ENCODE measurements around the gene SULT2B1.

The SULT2B1 gene

DNA sequence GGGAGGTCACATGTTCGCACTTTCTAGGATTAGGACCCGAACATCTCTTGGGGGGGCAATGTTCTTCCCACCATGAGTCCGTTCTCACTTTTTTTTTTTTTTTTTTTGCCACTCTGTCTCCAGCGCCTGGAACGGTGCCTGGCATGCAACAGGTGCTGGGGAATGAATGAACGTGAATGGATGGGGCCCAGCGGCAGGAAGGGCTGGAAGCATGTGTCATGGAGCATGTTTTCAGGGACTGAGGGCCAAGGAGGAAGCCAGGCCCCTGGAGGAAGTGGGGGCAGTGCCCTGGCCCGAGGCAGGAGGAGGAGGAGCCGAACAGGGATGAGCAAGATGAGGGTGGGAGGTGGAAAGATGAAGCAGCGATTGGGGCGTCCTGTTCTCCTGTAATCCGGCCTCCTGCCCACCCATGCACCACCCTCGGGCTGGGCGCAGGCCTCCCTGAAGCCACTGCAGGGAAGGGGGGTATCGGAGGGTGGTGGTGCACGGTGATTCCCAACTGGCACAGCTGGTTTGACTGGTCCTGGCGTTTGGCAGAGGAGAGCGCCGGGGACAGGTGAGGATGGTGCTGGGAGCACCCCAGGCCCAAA lies 8.8 kb upstream of the SULT2B1 start:
- Histone ChIP-seq H3K27ac (ENCODE audit: low read depth, low read length) (no peak overlapping the region), H3K27me3 (ENCODE audit: control insufficient read depth in 5 of 5, insufficient read depth in 4 of 5, low read length in 5 of 5) (peaks cover 0 to 14% (median 6%) of the 10 kb centered on the region in 5 donors), H3K36me3 (ENCODE audit: control insufficient read depth in 5 of 5, insufficient read depth in 5 of 5, low read length in 5 of 5) (no peaks in the 10 kb centered on the region), H3K4me1 (ENCODE audit: control insufficient read depth in 5 of 5, insufficient read depth in 5 of 5, low read length in 5 of 5) (peaks cover 0 to 7% (median 5%) of the 10 kb centered on the region in 5 donors), H3K9me3 (ENCODE audit: control insufficient read depth in 5 of 5, low read length in 5 of 5) (no peaks in the 10 kb centered on the region), H3K9ac (ENCODE audit: low read length in 5 of 5) (no peak overlapping the region), H3K4me3 (ENCODE audit: low read depth in 1 of 5, low read length in 5 of 5) (no peak overlapping the region)

DNA sequence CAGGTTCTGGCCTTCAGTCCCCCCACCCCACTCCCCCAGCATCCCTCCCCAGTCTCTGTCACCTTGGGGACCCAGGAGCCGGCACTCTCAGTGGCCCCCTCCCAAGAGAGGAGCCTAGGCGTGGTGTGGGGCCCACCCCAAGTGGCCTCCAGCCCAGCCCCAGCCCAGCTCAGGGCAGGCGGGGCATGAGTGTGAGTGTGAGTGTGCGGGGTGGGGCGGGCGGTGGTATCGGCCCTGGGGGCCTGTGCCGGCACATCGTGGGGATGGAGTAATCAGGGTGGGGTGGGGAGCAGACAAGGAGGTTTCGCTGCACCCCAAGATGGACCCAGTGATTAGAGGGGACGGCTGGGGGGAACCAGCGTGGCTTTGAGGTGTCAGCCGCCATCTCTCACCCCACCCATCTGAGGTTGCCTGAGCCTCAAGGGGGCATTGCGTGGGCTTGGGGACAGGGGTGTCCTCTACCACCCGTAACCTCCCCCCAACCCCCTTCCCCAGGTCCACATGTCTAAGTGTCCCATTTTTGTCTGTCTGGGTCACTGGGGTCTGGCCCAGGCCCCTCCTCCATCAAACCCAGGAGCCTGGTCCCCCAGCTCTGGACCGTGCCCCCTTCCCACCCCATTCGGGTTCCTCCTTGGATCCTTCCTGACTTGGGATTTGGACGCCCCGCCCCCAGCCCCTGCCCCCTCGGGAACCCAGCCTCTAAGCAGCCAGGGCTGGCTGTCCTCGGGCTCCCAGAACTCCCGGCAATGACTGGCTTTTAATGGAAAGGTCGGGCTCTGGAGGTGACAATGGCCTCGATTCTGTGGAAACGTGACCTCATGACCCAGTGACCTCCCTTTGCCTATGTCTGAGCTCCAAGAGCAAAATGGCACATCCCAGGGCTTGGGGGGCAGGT lies 6.9 kb upstream of the SULT2B1 start:
- no peak overlapping the region for H3K9ac ChIP-seq (ENCODE audit: low read length in 5 of 5)
- H3K36me3 ChIP-seq (ENCODE audit: control insufficient read depth in 5 of 5, insufficient read depth in 5 of 5, low read length in 5 of 5): no peaks in the 10 kb centered on the region
- H3K27ac ChIP-seq (ENCODE audit: low read depth, low read length): no peak overlapping the region
- H3K4me1 ChIP-seq (ENCODE audit: control insufficient read depth in 5 of 5, insufficient read depth in 5 of 5, low read length in 5 of 5): peaks cover 0 to 6% (median 4%) of the 10 kb centered on the region in 5 donors
- no peaks in the 10 kb centered on the region for H3K9me3 ChIP-seq (ENCODE audit: control insufficient read depth in 5 of 5, low read length in 5 of 5)
- peaks cover 0 to 19% (median 8%) of the 10 kb centered on the region in 5 donors for H3K27me3 ChIP-seq (ENCODE audit: control insufficient read depth in 5 of 5, insufficient read depth in 4 of 5, low read length in 5 of 5)
- no peak overlapping the region for H3K4me3 ChIP-seq (ENCODE audit: low read depth in 1 of 5, low read length in 5 of 5)

DNA sequence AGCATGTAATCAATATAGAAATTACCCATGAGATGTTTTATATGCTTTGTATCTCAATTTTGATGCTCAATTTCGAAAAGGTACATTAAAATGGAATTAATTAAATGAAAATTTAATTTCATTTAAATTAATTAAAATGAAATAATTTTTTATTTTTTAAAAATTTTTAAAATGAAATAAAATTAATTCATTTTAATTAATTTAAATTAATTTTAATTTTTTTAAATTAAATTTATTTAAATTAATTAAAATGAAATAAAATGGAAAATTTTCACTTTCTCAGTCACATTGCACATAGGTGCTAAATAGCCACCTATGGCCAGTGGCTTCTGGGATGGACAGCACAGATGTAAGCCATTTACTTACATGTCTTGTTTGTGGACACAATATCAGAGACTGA lies 4.2 kb upstream of the SULT2B1 start:
- Histone ChIP-seq H3K27ac (ENCODE audit: low read depth, low read length) (no peak overlapping the region), H3K4me1 (ENCODE audit: control insufficient read depth in 5 of 5, insufficient read depth in 5 of 5, low read length in 5 of 5) (peaks cover 0 to 6% (median 4%) of the 10 kb centered on the region in 5 donors), H3K4me3 (ENCODE audit: low read depth in 1 of 5, low read length in 5 of 5) (no peak overlapping the region), H3K9me3 (ENCODE audit: control insufficient read depth in 5 of 5, low read length in 5 of 5) (no peaks in the 10 kb centered on the region), H3K36me3 (ENCODE audit: control insufficient read depth in 5 of 5, insufficient read depth in 5 of 5, low read length in 5 of 5) (no peaks in the 10 kb centered on the region), H3K27me3 (ENCODE audit: control insufficient read depth in 5 of 5, insufficient read depth in 4 of 5, low read length in 5 of 5) (peaks cover 0 to 25% (median 12%) of the 10 kb centered on the region in 5 donors), H3K9ac (ENCODE audit: low read length in 5 of 5) (no peak overlapping the region)

DNA sequence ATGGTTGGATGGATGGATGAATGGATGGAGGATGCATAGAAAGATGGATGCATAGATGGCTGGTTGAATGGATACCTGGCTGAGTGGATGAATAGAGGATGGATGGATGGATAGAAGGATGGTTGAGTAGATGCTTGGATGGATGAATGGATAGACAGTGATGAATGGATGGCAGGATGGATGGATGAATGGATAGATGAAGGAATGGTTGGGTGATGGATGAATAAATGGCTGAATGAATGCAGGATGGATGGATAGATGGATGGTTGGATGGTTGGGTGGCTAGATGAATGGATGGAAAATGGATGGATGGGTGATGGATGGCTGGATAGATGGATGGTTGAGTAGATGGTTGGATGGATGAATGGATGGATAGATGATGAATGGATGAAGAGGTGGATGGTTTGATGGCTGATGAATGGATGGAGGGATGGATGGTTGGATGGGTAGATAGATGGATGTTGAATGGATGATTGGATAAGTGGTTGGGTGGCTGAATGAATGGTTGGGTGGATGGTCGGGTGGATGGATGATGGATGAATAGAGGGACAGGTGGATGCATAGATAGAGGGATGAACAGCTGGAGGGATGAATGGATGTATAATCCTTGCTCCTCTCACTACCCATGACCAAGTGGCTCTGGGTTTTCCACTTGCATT lies 3.6 kb upstream of the SULT2B1 start:
- no peak overlapping the region for H3K27ac ChIP-seq (ENCODE audit: low read depth, low read length)
- H3K9me3 ChIP-seq (ENCODE audit: control insufficient read depth in 5 of 5, low read length in 5 of 5): no peaks in the 10 kb centered on the region
- no peak overlapping the region for H3K9ac ChIP-seq (ENCODE audit: low read length in 5 of 5)
- no peak overlapping the region for H3K4me3 ChIP-seq (ENCODE audit: low read depth in 1 of 5, low read length in 5 of 5)
- peaks cover 0 to 2% (median 1%) of the 10 kb centered on the region in 5 donors for H3K4me1 ChIP-seq (ENCODE audit: control insufficient read depth in 5 of 5, insufficient read depth in 5 of 5, low read length in 5 of 5)
- peaks cover 0 to 24% (median 10%) of the 10 kb centered on the region in 5 donors for H3K27me3 ChIP-seq (ENCODE audit: control insufficient read depth in 5 of 5, insufficient read depth in 4 of 5, low read length in 5 of 5)
- H3K36me3 ChIP-seq (ENCODE audit: control insufficient read depth in 5 of 5, insufficient read depth in 5 of 5, low read length in 5 of 5): no peaks in the 10 kb centered on the region

DNA sequence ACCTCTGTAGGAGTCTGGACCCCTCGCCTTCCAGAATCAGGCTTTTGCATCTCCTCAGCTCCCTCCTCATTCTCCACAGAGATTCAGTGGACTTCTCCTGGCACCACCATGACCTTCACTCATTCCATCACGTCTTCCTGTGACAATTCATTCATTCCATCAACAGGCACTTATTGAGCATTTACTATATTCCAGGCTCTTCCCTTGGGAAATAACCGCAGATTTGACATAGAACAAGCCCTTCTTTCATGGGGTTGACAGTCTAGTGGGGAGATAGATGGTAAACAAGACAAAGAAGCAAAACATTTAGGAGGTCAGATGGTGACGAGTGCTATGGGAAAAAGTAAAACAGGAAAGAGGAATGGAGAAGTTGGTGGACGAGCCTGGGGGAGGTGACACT lies 2.6 kb upstream of the SULT2B1 start:
- H3K27me3 ChIP-seq (ENCODE audit: control insufficient read depth in 5 of 5, insufficient read depth in 4 of 5, low read length in 5 of 5): peaks cover 0 to 22% (median 9%) of the 10 kb centered on the region in 5 donors

DNA sequence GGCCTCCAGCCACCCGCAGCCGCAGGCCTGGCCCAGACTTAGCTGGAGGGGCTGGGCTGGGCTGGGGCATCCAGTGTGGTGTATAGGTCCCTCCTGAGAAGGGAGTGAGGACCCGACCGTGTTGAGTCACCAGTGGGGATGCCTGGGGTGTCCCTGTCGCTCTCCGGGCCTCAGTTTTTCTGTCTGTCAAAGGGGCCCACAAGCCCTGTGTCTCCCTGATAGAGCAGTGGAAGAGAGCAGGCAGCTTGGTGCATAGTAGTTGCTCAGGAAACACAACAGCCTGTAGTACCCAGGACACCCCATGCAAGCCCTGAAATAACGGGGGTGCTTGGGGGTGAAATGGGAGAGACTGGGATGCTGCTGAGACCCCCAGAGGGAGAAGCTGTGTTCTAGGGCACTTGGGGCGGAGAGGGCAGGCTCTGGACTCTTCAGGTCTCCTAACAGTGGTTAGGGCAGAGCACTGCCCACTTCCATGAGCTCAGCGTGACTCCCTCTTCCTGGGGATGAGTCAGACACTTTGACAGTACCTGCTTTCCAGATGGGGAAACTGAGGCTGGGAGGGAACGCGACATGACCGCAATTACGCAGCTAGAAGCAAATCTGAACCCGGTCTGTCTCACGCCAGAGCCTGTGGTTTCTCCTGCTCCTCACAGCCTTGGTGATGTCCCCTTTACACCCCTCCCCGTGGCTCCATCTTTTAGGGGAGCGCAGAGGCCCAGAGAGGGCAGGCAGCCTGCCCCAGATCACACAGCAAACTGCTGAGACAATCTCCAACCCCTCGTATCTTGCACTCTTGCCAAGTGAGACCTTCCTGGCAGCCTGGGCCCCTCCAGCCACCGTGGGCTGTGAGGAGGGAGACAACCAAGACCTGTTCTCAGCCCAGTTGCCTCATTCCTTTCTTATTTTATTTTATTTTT lies 692 bp downstream of the SULT2B1 start:
- Histone ChIP-seq H3K9me3 (ENCODE audit: control insufficient read depth in 5 of 5, low read length in 5 of 5) (no peaks in the 10 kb centered on the region), H3K9ac (ENCODE audit: low read length in 5 of 5) (no peak overlapping the region), H3K27me3 (ENCODE audit: control insufficient read depth in 5 of 5, insufficient read depth in 4 of 5, low read length in 5 of 5) (peaks cover 0 to 11% (median 6%) of the 10 kb centered on the region in 5 donors), H3K36me3 (ENCODE audit: control insufficient read depth in 5 of 5, insufficient read depth in 5 of 5, low read length in 5 of 5) (no peaks in the 10 kb centered on the region), H3K27ac (ENCODE audit: low read depth, low read length) (no peak overlapping the region), H3K4me1 (ENCODE audit: control insufficient read depth in 5 of 5, insufficient read depth in 5 of 5, low read length in 5 of 5) (peaks cover 0 to 14% (median 5%) of the 10 kb centered on the region in 5 donors), H3K4me3 (ENCODE audit: low read depth in 1 of 5, low read length in 5 of 5) (no peak overlapping the region)

More for the DNA sequence above, 2.6 kb upstream of the SULT2B1 start:
- H3K36me3 ChIP-seq (ENCODE audit: control insufficient read depth in 5 of 5, insufficient read depth in 5 of 5, low read length in 5 of 5): no peaks in the 10 kb centered on the region
- no peak overlapping the region for H3K27ac ChIP-seq (ENCODE audit: low read depth, low read length)
- no peaks in the 10 kb centered on the region for H3K9me3 ChIP-seq (ENCODE audit: control insufficient read depth in 5 of 5, low read length in 5 of 5)
- H3K4me3 ChIP-seq (ENCODE audit: low read depth in 1 of 5, low read length in 5 of 5): no peak overlapping the region
- no peak overlapping the region for H3K9ac ChIP-seq (ENCODE audit: low read length in 5 of 5)
- peaks cover 0 to 7% (median 0%) of the 10 kb centered on the region in 5 donors for H3K4me1 ChIP-seq (ENCODE audit: control insufficient read depth in 5 of 5, insufficient read depth in 5 of 5, low read length in 5 of 5)

DNA sequence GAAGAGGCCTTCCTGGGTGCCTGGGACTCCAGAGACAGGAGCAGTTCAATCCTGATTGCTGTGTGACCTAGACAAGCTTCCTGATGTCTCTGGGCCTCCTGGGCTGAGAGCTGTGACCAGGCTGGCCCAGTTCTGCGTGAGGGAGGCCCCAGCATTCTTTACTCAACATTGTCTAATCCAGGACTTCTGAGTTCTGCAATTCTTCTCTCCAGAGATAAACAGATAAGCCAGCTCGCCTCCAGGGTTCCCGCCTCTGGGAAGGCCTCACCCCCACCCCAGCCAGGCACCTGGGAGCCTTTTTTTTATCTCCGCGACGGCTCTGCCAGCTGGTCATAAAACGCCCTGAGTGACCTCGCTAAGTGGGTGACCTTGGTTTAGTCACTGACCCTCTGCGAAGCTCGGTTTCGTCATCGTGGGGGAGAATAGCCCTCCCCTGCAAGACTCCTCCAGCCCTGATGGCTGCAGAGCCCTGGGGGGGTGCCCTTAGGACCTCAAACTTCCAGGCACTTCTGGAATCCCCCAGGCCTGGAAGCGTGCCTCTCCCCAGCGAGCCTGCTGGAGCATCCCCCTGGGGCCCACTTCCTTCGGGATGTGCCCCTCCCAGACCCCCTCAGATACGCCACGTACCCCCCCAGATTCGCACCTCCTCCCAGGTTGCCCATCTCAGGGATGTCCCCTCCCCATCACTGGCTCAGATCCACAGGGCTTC lies 1.9 kb downstream of the SULT2B1 start:
- H3K36me3 ChIP-seq (ENCODE audit: control insufficient read depth in 5 of 5, insufficient read depth in 5 of 5, low read length in 5 of 5): no peaks in the 10 kb centered on the region
- no peak overlapping the region for H3K4me3 ChIP-seq (ENCODE audit: low read depth in 1 of 5, low read length in 5 of 5)
- H3K27ac ChIP-seq (ENCODE audit: low read depth, low read length): no peak overlapping the region
- peaks cover 0 to 19% (median 9%) of the 10 kb centered on the region in 5 donors for H3K4me1 ChIP-seq (ENCODE audit: control insufficient read depth in 5 of 5, insufficient read depth in 5 of 5, low read length in 5 of 5)
- H3K27me3 ChIP-seq (ENCODE audit: control insufficient read depth in 5 of 5, insufficient read depth in 4 of 5, low read length in 5 of 5): peaks cover 0 to 11% (median 5%) of the 10 kb centered on the region in 5 donors
- no peak overlapping the region for H3K9ac ChIP-seq (ENCODE audit: low read length in 5 of 5)
- no peaks in the 10 kb centered on the region for H3K9me3 ChIP-seq (ENCODE audit: control insufficient read depth in 5 of 5, low read length in 5 of 5)

DNA sequence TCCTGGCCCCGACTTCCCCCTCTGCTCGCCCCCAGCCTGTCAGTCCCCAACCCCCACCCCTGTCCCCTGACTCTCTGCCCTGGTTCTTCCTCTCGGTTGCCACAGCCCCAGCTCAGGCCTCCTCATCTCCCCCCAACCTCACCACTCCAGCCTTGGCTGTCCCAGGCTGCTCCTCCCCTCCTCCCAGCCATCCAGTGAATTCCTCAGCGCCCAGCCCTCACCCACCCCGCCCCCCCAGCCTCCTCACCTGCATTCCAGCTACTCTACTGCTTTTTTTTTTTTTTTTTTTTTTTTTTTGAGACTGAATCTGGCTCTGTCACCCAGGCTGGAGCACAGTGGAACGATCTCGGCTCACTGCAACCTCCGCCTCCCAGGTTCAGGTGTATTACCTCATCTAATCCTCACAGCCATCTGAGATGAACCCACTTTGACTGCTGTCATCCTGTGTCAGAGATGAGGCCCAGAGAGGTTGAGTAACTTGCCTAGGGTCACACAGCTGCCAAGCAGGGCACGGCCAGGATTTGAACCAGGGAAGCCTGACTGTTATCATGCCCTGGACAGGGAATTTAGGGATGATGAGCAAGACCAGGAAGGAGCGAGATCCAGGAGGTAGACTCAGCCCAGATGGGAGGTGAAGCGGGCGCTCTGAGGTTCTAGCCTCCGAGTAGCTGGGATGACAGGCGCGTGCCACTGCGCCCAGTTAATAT lies 2.6 kb downstream of the SULT2B1 start:
- Histone ChIP-seq H3K9ac (ENCODE audit: low read length in 5 of 5) (no peak overlapping the region), H3K4me1 (ENCODE audit: control insufficient read depth in 5 of 5, insufficient read depth in 5 of 5, low read length in 5 of 5) (peaks cover 0 to 19% (median 9%) of the 10 kb centered on the region in 5 donors), H3K27ac (ENCODE audit: low read depth, low read length) (no peak overlapping the region), H3K4me3 (ENCODE audit: low read depth in 1 of 5, low read length in 5 of 5) (no peak overlapping the region), H3K9me3 (ENCODE audit: control insufficient read depth in 5 of 5, low read length in 5 of 5) (no peaks in the 10 kb centered on the region), H3K36me3 (ENCODE audit: control insufficient read depth in 5 of 5, insufficient read depth in 5 of 5, low read length in 5 of 5) (no peaks in the 10 kb centered on the region), H3K27me3 (ENCODE audit: control insufficient read depth in 5 of 5, insufficient read depth in 4 of 5, low read length in 5 of 5) (peaks cover 0 to 9% (median 5%) of the 10 kb centered on the region in 5 donors)
